A673 (cell line): ENCODE measurements around the gene PYGO1. TPM values are rescaled to one million over a fixed set of nuclear protein-coding genes. Genes with fewer than 3 reads are reported as not detected.
A peak's percentile ranks its signal among the peaks of the same experiment; 100 is the strongest.
"Not testable (repeated sequence)": the region's sequence is repeated elsewhere in the genome, so short reads cannot be mapped to it uniquely, and the experiment has no call there.

ENCODE experiments used
- BruUV-seq: library from RNA; stranded (reverse); fragments of 400-500 nt; replicated peaks from 2 replicates; lab custom pipeline; 2021; lab: Mats Ljungman, UMichigan
- CTCF ChIA-PET: fragments of 300-600 bp; sonication (Branson Sonifier 250); formaldehyde crosslinking; loops from one replicate; lab custom pipeline; 2022; ENCODE audit warnings: antibody characterized with exemption; lab: Charles Lee
- POLR2A ChIA-PET: fragments of 300-600 bp; sonication (Branson Sonifier 250); formaldehyde crosslinking; loops from one replicate; lab custom pipeline; 2022; ENCODE audit warnings: antibody characterized with exemption; ENCODE audit not compliant: low non-redundant PET; lab: Charles Lee
- DNase-seq: peaks from one replicate; pipeline ENCODE4 v3.0.0-alpha.2; 2015; ENCODE audit warnings: low spot score
- H3K27ac ChIP-seq: fragments of 200-600 bp; sonication (generic); 2 replicates; pipeline ENCODE4 v1.5.1; 2016; ENCODE audit warnings: mixed run types, low read depth, mild to moderate bottlenecking, mixed read lengths, antibody characterized with exemption, low read length; ENCODE audit not compliant: poor library complexity, severe bottlenecking
- H3K27me3 ChIP-seq: fragments of 200-600 bp; sonication (generic); replicated peaks from 2 replicates; pipeline ENCODE4 v1.6.1; 2017; ENCODE audit warnings: mixed run types, low read depth, mild to moderate bottlenecking, mixed read lengths, antibody characterized with exemption, low read length; ENCODE audit not compliant: insufficient read depth, poor library complexity
- H3K36me3 ChIP-seq: fragments of 200-600 bp; sonication (generic); 2 replicates; pipeline ENCODE4 v1.6.1; 2016; ENCODE audit warnings: mixed run types, mild to moderate bottlenecking, mixed read lengths, antibody characterized with exemption, low read length; ENCODE audit not compliant: insufficient read depth, poor library complexity, severe bottlenecking
- H3K4me1 ChIP-seq: fragments of 200-600 bp; sonication (generic); 2 replicates; pipeline ENCODE4 v1.6.1; 2017; ENCODE audit warnings: mixed run types, mild to moderate bottlenecking, mixed read lengths, antibody characterized with exemption, low read length; ENCODE audit not compliant: insufficient read depth, poor library complexity, severe bottlenecking
- H3K4me3 ChIP-seq: fragments of 200-600 bp; sonication (generic); 2 replicates; pipeline ENCODE4 v1.5.1; 2016; ENCODE audit warnings: low read depth, mixed run types, mild to moderate bottlenecking, mixed read lengths, low read length; ENCODE audit not compliant: poor library complexity, severe bottlenecking
- H3K9me3 ChIP-seq: fragments of 200-600 bp; sonication (generic); 2 replicates; pipeline ENCODE4 v1.6.1; 2016; ENCODE audit warnings: mixed run types, low read depth, mild to moderate bottlenecking, mixed read lengths, antibody characterized with exemption, low read length; ENCODE audit not compliant: poor library complexity, severe bottlenecking
- CTCF ChIP-seq: fragments of 300-800, 200-600 bp; sonication (generic); conservative IDR thresholded peaks from 2 replicates; pipeline ENCODE4 v1.5.1; 2017; ENCODE audit warnings: low read depth, mild to moderate bottlenecking, antibody characterized with exemption, low read length, moderate library complexity, mixed read lengths
- EZH2 ChIP-seq: fragments of 200-600 bp; sonication (generic); IDR thresholded peaks from 2 replicates; pipeline ENCODE4 v1.6.1; 2017; ENCODE audit warnings: borderline replicate concordance, low read depth, mild to moderate bottlenecking, mixed read lengths, antibody characterized with exemption, low read length; ENCODE audit not compliant: poor library complexity, severe bottlenecking
- intact Hi-C: fragments of 100-400 bp; cut with micrococcal nuclease; formaldehyde crosslinking; loops from one replicate; pipeline ENCODE4 v1.10.0; 2022; ENCODE audit not compliant: unreplicated experiment
- total RNA-seq: library from RNA; stranded (reverse); gene quantifications from 2 replicates; pipeline ENCODE4 v1.2.3, GENCODE V29; 2021

Gene PYGO1
- total RNA-seq, 1 experiment from 2014 or later, result 6.8 TPM

GRCh38 chr15:55496716-55497115 lies 91.4 kb downstream of the PYGO1 start:
- Histone ChIP-seq H3K4me3 (no peak overlapping the region), H3K4me1 (no peaks in the 10 kb centered on the region), H3K27me3 (no peaks in the 10 kb centered on the region), H3K9me3 (no peaks in the 10 kb centered on the region), H3K27ac (no peak overlapping the region), H3K36me3 (no peaks in the 10 kb centered on the region)
- TF ChIP-seq EZH2 (no peak), CTCF (no peak)
- DNase-seq, result peak; percentile 15
- POLR2A ChIA-PET, result no interaction called here
- CTCF ChIA-PET, result interaction anchor here (0.6 kb wide), 1 partner anchor 279 kb away, joined by 4 read pairs; no protein-coding TSS in a partner anchor
- BruUV-seq, result no TSS peak
- intact Hi-C loops, result no loop called here

- CTCF ChIA-PET, result no interaction called here
- Histone ChIP-seq H3K4me1 (no peaks in the 10 kb centered on the region), H3K9me3 (no peaks in the 10 kb centered on the region), H3K36me3 (no peaks in the 10 kb centered on the region), H3K27me3 (no peaks in the 10 kb centered on the region), H3K4me3 (no peak overlapping the region), H3K27ac (no peak overlapping the region)
- TF ChIP-seq EZH2 (no peak), CTCF (no peak)
- intact Hi-C loops, result no loop called here
- POLR2A ChIA-PET, result no interaction called here
- no peak for DNase-seq
- BruUV-seq, result no TSS peak
These were observed 93.2 kb downstream of the PYGO1 start for GRCh38 chr15:55494931-55495330.

- H3K9me3 ChIP-seq, H3K4me1 ChIP-seq, H3K36me3 ChIP-seq, DNase-seq, intact Hi-C loops, CTCF ChIA-PET, BruUV-seq, H3K27me3 ChIP-seq, H3K4me3 ChIP-seq, H3K27ac ChIP-seq, POLR2A ChIA-PET: not testable (repeated sequence)
These were observed 99.1 kb downstream of the PYGO1 start for GRCh38 chr15:55488952-55489600.

Other genes starting within 250 kb of the PYGO1 start
- 27.5 and 31.9 TPM in 2 replicates for gene CCPG1, start 180.0 kb downstream of the PYGO1 start, total RNA-seq
- 0.86 and 1.7 TPM in 2 replicates for gene PIERCE2, start 179.8 kb downstream of the PYGO1 start, total RNA-seq
- 3.3 and 4.3 TPM in 2 replicates for gene DNAAF4, start 80.1 kb downstream of the PYGO1 start, total RNA-seq
- 0.02 TPM in 1 of 2 replicates, not detected in the other for gene PRTG, start 154.8 kb upstream of the PYGO1 start, total RNA-seq